LNCAP (cell line): ENCODE measurements around the gene TMPRSS6.

Experiments
- TF ChIP-seq, protein P1 (sequence below): fragments of 450-650 bp; IDR thresholded peaks from 2 replicates; pipeline ENCODE4 v1.5.1; 2017; ENCODE audit warnings: mild to moderate bottlenecking

Gene TMPRSS6

DNA sequence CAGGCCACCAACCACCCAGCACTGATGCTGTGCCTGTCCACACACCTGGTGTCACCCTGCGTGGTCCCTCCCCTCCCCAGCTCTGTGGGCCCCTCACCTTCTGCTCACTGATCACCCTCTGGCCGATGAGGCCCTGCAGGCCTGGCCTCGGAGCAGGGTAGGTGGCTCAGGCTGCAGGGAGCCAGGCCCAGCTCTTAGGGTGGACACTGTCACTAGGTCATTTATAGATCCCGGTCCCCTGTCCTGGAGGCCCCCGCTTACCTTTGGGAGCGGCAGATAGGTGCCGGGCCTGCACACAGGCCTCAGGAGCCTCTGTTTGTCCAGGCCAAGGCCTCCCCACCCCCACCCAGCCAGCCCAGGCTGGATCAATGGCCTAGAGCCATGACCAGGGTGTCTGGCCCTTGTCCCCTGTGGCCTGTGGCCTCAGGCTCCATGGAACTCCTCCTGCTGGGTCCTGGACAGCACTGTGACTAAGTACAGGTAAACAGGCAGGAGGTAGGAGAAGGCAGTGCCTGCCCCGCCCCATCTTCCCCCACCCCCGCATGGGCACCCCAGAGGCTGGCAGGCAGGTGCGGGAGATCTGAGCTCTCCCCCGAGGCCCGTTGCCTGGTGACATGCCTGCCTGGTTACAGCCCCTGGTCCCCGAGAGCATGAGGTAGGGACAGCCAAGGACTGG, at the start of gene TMPRSS6:
Gene TMPRSS6 (minus strand): TSS at position 472 of the 676 bp plus-strand sequence. CDS start 6,296 bp downstream, outside the sequence.
- TF ChIP-seq, protein P1, sequence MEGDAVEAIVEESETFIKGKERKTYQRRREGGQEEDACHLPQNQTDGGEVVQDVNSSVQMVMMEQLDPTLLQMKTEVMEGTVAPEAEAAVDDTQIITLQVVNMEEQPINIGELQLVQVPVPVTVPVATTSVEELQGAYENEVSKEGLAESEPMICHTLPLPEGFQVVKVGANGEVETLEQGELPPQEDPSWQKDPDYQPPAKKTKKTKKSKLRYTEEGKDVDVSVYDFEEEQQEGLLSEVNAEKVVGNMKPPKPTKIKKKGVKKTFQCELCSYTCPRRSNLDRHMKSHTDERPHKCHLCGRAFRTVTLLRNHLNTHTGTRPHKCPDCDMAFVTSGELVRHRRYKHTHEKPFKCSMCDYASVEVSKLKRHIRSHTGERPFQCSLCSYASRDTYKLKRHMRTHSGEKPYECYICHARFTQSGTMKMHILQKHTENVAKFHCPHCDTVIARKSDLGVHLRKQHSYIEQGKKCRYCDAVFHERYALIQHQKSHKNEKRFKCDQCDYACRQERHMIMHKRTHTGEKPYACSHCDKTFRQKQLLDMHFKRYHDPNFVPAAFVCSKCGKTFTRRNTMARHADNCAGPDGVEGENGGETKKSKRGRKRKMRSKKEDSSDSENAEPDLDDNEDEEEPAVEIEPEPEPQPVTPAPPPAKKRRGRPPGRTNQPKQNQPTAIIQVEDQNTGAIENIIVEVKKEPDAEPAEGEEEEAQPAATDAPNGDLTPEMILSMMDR = no peak

DNA sequence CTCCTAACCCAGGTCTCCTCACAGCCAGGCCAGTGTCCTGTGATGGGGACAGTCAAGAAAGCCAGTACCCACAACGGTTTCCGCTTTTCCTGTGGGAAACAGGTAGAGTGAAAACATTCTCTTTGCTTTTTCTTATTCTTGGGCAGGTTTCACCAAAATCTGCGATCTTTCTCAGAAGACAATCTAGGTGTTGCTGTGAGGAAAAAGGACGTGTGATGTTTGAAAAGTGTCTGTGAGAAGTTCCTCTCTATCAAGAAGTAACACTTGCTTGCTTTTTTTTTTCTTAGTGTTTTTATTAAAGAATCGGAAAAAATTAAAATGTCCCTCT, 49.4 kb upstream of the TMPRSS6 start:
- TF ChIP-seq, protein P1 = no peak

- TF ChIP-seq, protein P1 = no peak
These were observed 48.2 kb upstream of the TMPRSS6 start for GRCh38 chr22:37157516-37158285.

- TF ChIP-seq, protein P1 = no peak
These were observed 47.3 kb upstream of the TMPRSS6 start for GRCh38 chr22:37156686-37157435.

GRCh38 chr22:37155971-37156370, 46.5 kb upstream of the TMPRSS6 start:
- TF ChIP-seq, protein P1 = no peak

GRCh38 chr22:37154925-37155712, 45.6 kb upstream of the TMPRSS6 start:
- TF ChIP-seq, protein P1 = no peak

DNA sequence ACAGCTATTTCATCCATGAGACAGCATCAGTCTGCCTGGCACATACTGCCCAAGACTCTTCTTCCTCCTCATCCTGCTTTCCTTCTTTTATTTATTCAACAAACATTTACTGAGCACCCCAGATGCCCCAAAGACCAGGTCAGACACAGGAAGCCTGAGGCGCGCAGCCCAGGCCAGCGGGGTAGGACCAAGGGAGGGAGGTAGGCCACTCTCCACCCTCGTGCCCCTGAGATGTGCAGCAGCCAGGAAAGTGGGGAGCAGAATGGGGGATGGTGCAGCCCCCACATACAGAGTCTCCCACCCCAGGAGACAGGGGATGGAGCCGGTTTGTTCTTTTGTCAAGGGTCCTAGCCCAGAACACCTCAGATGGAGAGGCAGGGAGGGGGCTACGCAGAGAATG, 44.4 kb upstream of the TMPRSS6 start:
- TF ChIP-seq, protein P1 = no peak
